IMR-90 (cell line): ENCODE data around the gene ABCF1. TPM values are rescaled to one million over a fixed set of nuclear protein-coding genes. Genes with fewer than 3 reads are reported as not detected.

Experiments used
- ATAC-seq: fragments of 200-7000 bp; cut with Tn5 transposase; 2 replicates; pipeline ENCODE4 v1.9.1; 2020; ENCODE audit warnings: low read depth, mild to moderate bottlenecking, moderate library complexity
- BruUV-seq: library from RNA; stranded (reverse); fragments of 400-500 nt; replicated peaks from 2 replicates; lab custom pipeline; 2021; lab: Mats Ljungman, UMichigan
- CTCF ChIA-PET: fragments of 300-600 bp; formaldehyde crosslinking; extraction: SDS; loops from one replicate; lab custom pipeline; 2021; ENCODE audit warnings: antibody characterized with exemption; lab: Yijun Ruan, JAX
- POLR2A ChIA-PET: fragments of 300-600 bp; sonication (Branson Sonifier 250); formaldehyde crosslinking; loops from one replicate; lab custom pipeline; 2022; ENCODE audit warnings: antibody characterized with exemption; ENCODE audit not compliant: unreplicated experiment; lab: Charles Lee
- DNase-seq: peaks from one replicate; pipeline ENCODE4 v3.0.0; 2013
- H2AFZ ChIP-seq: replicated peaks from 2 replicates; pipeline ENCODE3; 2013; ENCODE audit warnings: low read length, mild to moderate bottlenecking; ENCODE audit not compliant: poor library complexity
- H2AK5ac ChIP-seq: 2 replicates; pipeline ENCODE4 v1.6.1; 2013; ENCODE audit warnings: low read depth, low read length, inconsistent platforms
- H2AK9ac ChIP-seq: replicated peaks from 2 replicates; pipeline ENCODE3; 2013; ENCODE audit warnings: mild to moderate bottlenecking, low read depth, low read length, moderate library complexity; ENCODE audit not compliant: poor library complexity
- H2BK120ac ChIP-seq: 2 replicates; pipeline ENCODE4 v1.6.1; 2013; ENCODE audit warnings: low read depth, low read length, inconsistent platforms
- H2BK15ac ChIP-seq: 3 replicates; pipeline ENCODE4 v1.6.1; 2013; ENCODE audit warnings: low read depth, low read length, inconsistent platforms
- H2BK20ac ChIP-seq: 2 replicates; pipeline ENCODE4 v1.6.1; 2013; ENCODE audit warnings: low read depth, mild to moderate bottlenecking, inconsistent platforms, low read length, moderate library complexity
- H2BK5ac ChIP-seq: 2 replicates; pipeline ENCODE4 v1.6.1; 2013; ENCODE audit warnings: mild to moderate bottlenecking, low read depth, low read length, inconsistent platforms; ENCODE audit not compliant: poor library complexity, severe bottlenecking
- H3K14ac ChIP-seq: replicated peaks from 2 replicates; pipeline ENCODE4 v1.6.1; 2013; ENCODE audit warnings: low read depth, low read length, inconsistent platforms
- H3K18ac ChIP-seq: 2 replicates; pipeline ENCODE4 v1.6.1; 2013; ENCODE audit warnings: low read depth, low read length, control low read depth
- H3K23ac ChIP-seq: 2 replicates; pipeline ENCODE4 v1.6.1; 2013; ENCODE audit warnings: low read depth, low read length, inconsistent platforms
- H3K27ac ChIP-seq: 2 replicates; pipeline ENCODE4 v1.5.1; 2013; ENCODE audit warnings: mild to moderate bottlenecking, control low read depth, low read length; ENCODE audit not compliant: insufficient read depth
- H3K27me3 ChIP-seq: 2 replicates; pipeline ENCODE4 v1.6.1; 2013; ENCODE audit warnings: low read length; ENCODE audit not compliant: control insufficient read depth, insufficient read depth
- H3K36me3 ChIP-seq: 2 replicates; pipeline ENCODE4 v1.6.1; 2013; ENCODE audit warnings: low read length, mixed read lengths; ENCODE audit not compliant: control insufficient read depth, insufficient read depth
- H3K4ac ChIP-seq: 2 replicates; pipeline ENCODE4 v1.6.1; 2013; ENCODE audit warnings: low read depth, low read length, inconsistent platforms
- H3K4me1 ChIP-seq: 2 replicates; pipeline ENCODE4 v1.6.1; 2013; ENCODE audit warnings: low read length, mixed read lengths; ENCODE audit not compliant: control insufficient read depth, insufficient read depth
- H3K4me2 ChIP-seq: 2 replicates; pipeline ENCODE4 v1.6.1; 2013; ENCODE audit warnings: low read depth, mild to moderate bottlenecking, control low read depth, low read length, moderate library complexity
- H3K4me3 ChIP-seq: 2 replicates; pipeline ENCODE4 v1.5.1; 2013; ENCODE audit warnings: low read depth, mild to moderate bottlenecking, control low read depth, low read length, moderate library complexity; ENCODE audit not compliant: insufficient read depth
- H3K56ac ChIP-seq: 2 replicates; pipeline ENCODE4 v1.6.1; 2013; ENCODE audit warnings: low read length, inconsistent platforms; ENCODE audit not compliant: insufficient read depth; ENCODE audit errors: extremely low read depth
- H3K79me1 ChIP-seq, 2 experiments: 2 replicates each; pipeline ENCODE4 v1.6.1; 2013; ENCODE audit warnings: low read length in 2 of 2, inconsistent platforms in 1 of 2, low read depth in 1 of 2
- H3K9ac ChIP-seq: 2 replicates; pipeline ENCODE4 v1.6.1; 2013; ENCODE audit warnings: low read depth, low read length, control low read depth
- H3K9me1 ChIP-seq: 2 replicates; pipeline ENCODE4 v1.6.1; 2013; ENCODE audit warnings: low read length, inconsistent platforms; ENCODE audit not compliant: insufficient read depth
- H3K9me3 ChIP-seq: 2 replicates; pipeline ENCODE4 v1.6.1; 2013; ENCODE audit warnings: low read length; ENCODE audit not compliant: control insufficient read depth, insufficient read depth
- H4K20me1 ChIP-seq: 2 replicates; pipeline ENCODE4 v1.6.1; 2013; ENCODE audit warnings: low read length, inconsistent platforms; ENCODE audit not compliant: insufficient read depth
- H4K5ac ChIP-seq: 2 replicates; pipeline ENCODE4 v1.6.1; 2013; ENCODE audit warnings: mild to moderate bottlenecking, low read depth, low read length, control low read depth
- H4K8ac ChIP-seq, 2 experiments: 2 replicates each; pipeline ENCODE4 v1.6.1; 2013; ENCODE audit warnings: low read depth in 2 of 2, low read length in 2 of 2, control low read depth in 1 of 2, inconsistent platforms in 1 of 2
- H4K91ac ChIP-seq: 2 replicates; pipeline ENCODE4 v1.6.1; 2013; ENCODE audit warnings: low read depth, low read length, inconsistent platforms; ENCODE audit not compliant: insufficient read depth
- BHLHE40 ChIP-seq: fragments of 150-350 bp; IDR thresholded peaks from 2 replicates; pipeline ENCODE4 v1.6.1; 2016; ENCODE audit warnings: mild to moderate bottlenecking, low read depth, low read length
- CEBPB ChIP-seq: IDR thresholded peaks from 2 replicates; pipeline ENCODE4 v1.6.1; 2012; ENCODE audit warnings: low read depth, low read length, improper control_type of control experiment
- CHD1 ChIP-seq: IDR thresholded peaks from 2 replicates; pipeline ENCODE4 v1.6.1; 2012; ENCODE audit warnings: low read depth, low read length, improper control_type of control experiment
- FOS ChIP-seq: fragments of 150-350 bp; IDR thresholded peaks from 2 replicates; pipeline ENCODE4 v1.6.1; 2016; ENCODE audit warnings: low read depth, low read length
- MAFK ChIP-seq: IDR thresholded peaks from 2 replicates; pipeline ENCODE4 v1.6.1; 2012; ENCODE audit warnings: low read depth, low read length, improper control_type of control experiment
- MAZ ChIP-seq: IDR thresholded peaks from 2 replicates; pipeline ENCODE4 v1.6.1; 2012; ENCODE audit warnings: low read depth, mild to moderate bottlenecking, low read length, improper control_type of control experiment, moderate library complexity, borderline replicate concordance
- NFE2L2 ChIP-seq: fragments of 150-350 bp; IDR thresholded peaks from 2 replicates; pipeline ENCODE4 v1.6.1; 2016; ENCODE audit warnings: low read depth, mild to moderate bottlenecking, low read length
- POLR2A ChIP-seq: IDR thresholded peaks from 2 replicates; pipeline ENCODE4 v1.6.1; 2012; ENCODE audit warnings: mild to moderate bottlenecking, low read depth, low read length
- RAD21 ChIP-seq: IDR thresholded peaks from 2 replicates; pipeline ENCODE4 v1.6.1; 2012; ENCODE audit warnings: low read length, improper control_type of control experiment
- RCOR1 ChIP-seq: IDR thresholded peaks from 2 replicates; pipeline ENCODE4 v1.6.1; 2012; ENCODE audit warnings: mild to moderate bottlenecking, low read length, improper control_type of control experiment; ENCODE audit not compliant: insufficient replicate concordance
- WGBS, 2 experiments: methylation state at CpG; one replicate each; pipeline versions ENCODE4 v1.1.5 to v1.1.7; 2013; ENCODE audit warnings: missing lambda C conversion rate in 2 of 2; ENCODE audit not compliant: insufficient read length in 1 of 2; ENCODE audit errors: extremely low coverage in 2 of 2; 5-methylcytosine and 5-hydroxymethylcytosine counted together
- dilution Hi-C: fragments of 300-500 bp; cut with HindIII; formaldehyde crosslinking; loops from one replicate; pipeline ENCODE4 v1.14.3; 2018; ENCODE audit warnings: low sequenced_read_pairs; ENCODE audit not compliant: unreplicated experiment
- in situ Hi-C: fragments of 300-500 bp; cut with MboI; formaldehyde crosslinking; loops from 3 replicates; pipeline ENCODE4 v1.14.3; 2019; ENCODE audit warnings: low sequenced_read_pairs, inconsistent platforms, mixed read lengths
- intact Hi-C: fragments of 100-400 bp; cut with micrococcal nuclease; formaldehyde crosslinking; loops from 2 replicates; pipeline ENCODE4 v1.10.0; 2022
- polyA plus RNA-seq, 3 experiments: library from polyadenylated mRNA; depleted of rRNA; stranded (reverse); fragments of >200 nt; gene quantifications; 2 replicates each; pipeline ENCODE4 v1.2.3, GENCODE V29; 2012; ENCODE audit warnings: low replicate concordance in 1 of 3
- total RNA-seq: library from RNA; depleted of rRNA; stranded (reverse); fragments of >200 nt; gene quantifications from 2 replicates; pipeline ENCODE4 v1.2.3, GENCODE V29; 2012
- TF ChIP-seq, protein P1 (sequence below): fragments of 150-350 bp; IDR thresholded peaks from 2 replicates; pipeline ENCODE4 v1.6.1; 2017; ENCODE audit warnings: mild to moderate bottlenecking, antibody characterized with exemption, low read length, low read depth
- TF ChIP-seq, protein P2 (sequence below): fragments of 150-350 bp; IDR thresholded peaks from 2 replicates; pipeline ENCODE4 v1.6.1; 2016; ENCODE audit warnings: low read depth, mild to moderate bottlenecking, low read length, moderate library complexity, borderline replicate concordance

Gene ABCF1
- total and polyA plus RNA-seq, 2 of the 4 experiments (the other 2 are of a cell fraction) = 39.1 to 48.6 TPM

DNA sequence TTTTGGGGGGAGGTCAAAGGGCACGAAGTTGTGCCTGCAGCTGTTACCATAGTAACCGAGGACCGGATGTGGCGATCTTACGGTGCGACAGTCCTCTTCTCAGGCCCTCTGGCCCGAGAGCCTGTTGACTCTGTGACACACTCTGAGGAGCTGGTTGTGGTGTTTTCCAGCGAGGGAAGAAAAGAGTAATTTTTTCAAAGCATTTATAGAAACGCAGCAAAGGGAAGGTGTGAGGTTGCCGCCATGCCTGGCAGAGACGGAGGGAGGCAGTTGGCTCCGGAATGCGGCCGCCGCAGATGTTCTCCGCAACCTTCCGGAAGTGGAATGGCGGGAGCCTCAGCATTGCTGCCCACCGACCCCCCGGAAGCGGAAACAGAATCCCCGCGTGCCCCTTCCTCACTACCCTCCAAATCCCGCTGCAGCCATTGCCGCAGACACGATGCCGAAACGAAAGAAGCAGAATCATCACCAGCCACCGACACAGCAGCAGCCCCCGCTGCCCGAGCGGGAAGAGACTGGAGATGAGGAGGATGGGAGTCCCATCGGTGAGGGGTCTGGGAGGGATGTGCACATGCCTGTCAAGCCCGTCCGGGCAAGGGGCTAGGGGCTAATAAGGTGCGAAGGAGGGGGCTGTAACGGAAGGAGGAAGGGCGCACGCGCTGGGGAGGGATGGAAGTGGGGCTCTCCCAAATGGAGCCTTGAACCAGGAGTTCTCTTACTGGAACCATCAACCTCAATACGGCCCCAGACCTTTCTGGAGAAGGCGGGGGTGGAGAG is 14.1 kb upstream of the ABCF1 start, which contains the start of gene PRR3:
PRR3 (plus strand) TSS at position 390 of the 777 bp plus-strand sequence; CDS start at position 440, 50 bp downstream.
- Histone ChIP-seq H3K4me3 (peak within 1 kb of the TSS; percentile 94), H2BK20ac (0 out of 2 replicates have a peak within 1 kb of the TSS, but pooled peaks have one; percentile 22), H3K9me3 (no peaks in the 10 kb centered on the region), H3K23ac (peak within 1 kb of the TSS; percentile 84; the same call in 1 of the 2 replicates), H2AK5ac (peak within 1 kb of the TSS; percentile 87), H2BK15ac (peak within 1 kb of the TSS; percentile 52; the same call in 1 of the 3 replicates), H2BK120ac (peak within 1 kb of the TSS; percentile 84), H4K8ac (peak within 1 kb of the TSS; percentile 71 to 98), H3K4ac (peak within 1 kb of the TSS; percentile 98), H3K9ac (peak within 1 kb of the TSS; percentile 97), H4K5ac (peak within 1 kb of the TSS; percentile 98), H2AK9ac (peak within 1 kb of the TSS; percentile 98), H3K27ac (peak within 1 kb of the TSS; percentile 96), H3K9me1 (peaks cover 6% of the 10 kb centered on the region; the same call in 1 of the 2 replicates), H4K91ac (peak within 1 kb of the TSS; percentile 91), H3K18ac (peak within 1 kb of the TSS; percentile 79), H4K20me1 (peaks cover 4% of the 10 kb centered on the region; the same call in 1 of the 2 replicates), H3K27me3 (no peaks in the 10 kb centered on the region), H2BK5ac (peak within 1 kb of the TSS; percentile 88), H3K56ac (peak within 1 kb of the TSS; percentile 88), H3K4me1 (peaks cover 2% of the 10 kb centered on the region), H2AFZ (peak within 1 kb of the TSS; percentile 97), H3K36me3 (peaks cover 25% of the 10 kb centered on the region), H3K4me2 (peak within 1 kb of the TSS; percentile 96), H3K14ac (peak within 1 kb of the TSS; percentile 95), H3K79me1 (peaks cover 14 to 76% of the 10 kb centered on the region in 2 experiments)
- DNase-seq (peak; percentile 88), ATAC-seq (peak; percentile 67)
- intact Hi-C loops (loop anchor here (1.0 kb wide), 1 partner anchor 14 kb away; the partner anchor contains the start of gene ABCF1), in situ Hi-C loops (no loop called here), dilution Hi-C loops (no loop called here)
- WGBS, 2 experiments = 0% methylated on average over 14 of the region's 42 CpGs; no CpG with 5 or more reads in 1 of the 2 experiments
- BruUV-seq = no TSS peak
- ChIA-PET CTCF (interaction anchor here (0.5 to 1.1 kb wide), 2 partner anchors 16 to 1182 kb away, joined by 3 read pairs; no protein-coding TSS in a partner anchor), POLR2A (interaction anchor here (0.5 to 0.7 kb wide), 3 partner anchors 8 to 664 kb away, joined by 6 read pairs; no protein-coding TSS in a partner anchor)
- TF ChIP-seq BHLHE40 (no peak), POLR2A (peak; percentile 56; the same call in 1 of the 2 replicates), CEBPB (no peak), MAZ (peak; percentile 86; the same call in 1 of the 2 replicates), RAD21 (no peak), RCOR1 (no peak), FOS (0 out of 2 replicates have a peak, but pooled peaks have one; percentile 2), MAFK (peak; percentile 24), NFE2L2 (peak; percentile 2; the same call in 1 of the 2 replicates), CHD1 (no peak)
- TF ChIP-seq, protein P1, sequence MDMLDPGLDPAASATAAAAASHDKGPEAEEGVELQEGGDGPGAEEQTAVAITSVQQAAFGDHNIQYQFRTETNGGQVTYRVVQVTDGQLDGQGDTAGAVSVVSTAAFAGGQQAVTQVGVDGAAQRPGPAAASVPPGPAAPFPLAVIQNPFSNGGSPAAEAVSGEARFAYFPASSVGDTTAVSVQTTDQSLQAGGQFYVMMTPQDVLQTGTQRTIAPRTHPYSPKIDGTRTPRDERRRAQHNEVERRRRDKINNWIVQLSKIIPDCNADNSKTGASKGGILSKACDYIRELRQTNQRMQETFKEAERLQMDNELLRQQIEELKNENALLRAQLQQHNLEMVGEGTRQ = peak; percentile 55; the same call in 1 of the 2 replicates
- TF ChIP-seq, protein P2, sequence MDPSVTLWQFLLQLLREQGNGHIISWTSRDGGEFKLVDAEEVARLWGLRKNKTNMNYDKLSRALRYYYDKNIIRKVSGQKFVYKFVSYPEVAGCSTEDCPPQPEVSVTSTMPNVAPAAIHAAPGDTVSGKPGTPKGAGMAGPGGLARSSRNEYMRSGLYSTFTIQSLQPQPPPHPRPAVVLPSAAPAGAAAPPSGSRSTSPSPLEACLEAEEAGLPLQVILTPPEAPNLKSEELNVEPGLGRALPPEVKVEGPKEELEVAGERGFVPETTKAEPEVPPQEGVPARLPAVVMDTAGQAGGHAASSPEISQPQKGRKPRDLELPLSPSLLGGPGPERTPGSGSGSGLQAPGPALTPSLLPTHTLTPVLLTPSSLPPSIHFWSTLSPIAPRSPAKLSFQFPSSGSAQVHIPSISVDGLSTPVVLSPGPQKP = no peak
